IPS DF 6.9 (cell line): Measurements from ENCODE around the gene C16orf89.
A peak's percentile ranks its signal among the peaks of the same experiment; 100 is the strongest.

Experiments used
- DNase-seq: peaks from one replicate; pipeline ENCODE4 v3.0.0-alpha.2; 2013; ENCODE audit warnings: low read depth, low spot score
- H3K27ac ChIP-seq: one replicate; pipeline ENCODE4 v1.5.1; 2013; ENCODE audit warnings: low read length, control low read depth
- H3K27me3 ChIP-seq: 2 replicates; pipeline ENCODE4 v1.6.1; 2013; ENCODE audit warnings: mild to moderate bottlenecking, low read length; ENCODE audit not compliant: control insufficient read depth, insufficient read depth
- H3K36me3 ChIP-seq: 2 replicates; pipeline ENCODE4 v1.6.1; 2013; ENCODE audit warnings: low read length; ENCODE audit not compliant: control insufficient read depth, insufficient read depth
- H3K4me1 ChIP-seq: 2 replicates; pipeline ENCODE4 v1.6.1; 2013; ENCODE audit warnings: low read length; ENCODE audit not compliant: control insufficient read depth, insufficient read depth
- H3K4me3 ChIP-seq: 2 replicates; pipeline ENCODE4 v1.5.1; 2013; ENCODE audit warnings: mild to moderate bottlenecking, low read length
- H3K9me3 ChIP-seq: 2 replicates; pipeline ENCODE4 v1.6.1; 2013; ENCODE audit warnings: low read length, inconsistent platforms; ENCODE audit not compliant: control insufficient read depth, insufficient read depth
- WGBS: extraction: QIAGEN DNeasy Blood & Tissue Kit; methylation state at CpG from one replicate; pipeline ENCODE4 v1.1.7; 2013; ENCODE audit warnings: mixed read lengths, missing lambda C conversion rate; ENCODE audit not compliant: insufficient read length, insufficient coverage; 5-methylcytosine and 5-hydroxymethylcytosine counted together

The C16orf89 gene

DNA sequence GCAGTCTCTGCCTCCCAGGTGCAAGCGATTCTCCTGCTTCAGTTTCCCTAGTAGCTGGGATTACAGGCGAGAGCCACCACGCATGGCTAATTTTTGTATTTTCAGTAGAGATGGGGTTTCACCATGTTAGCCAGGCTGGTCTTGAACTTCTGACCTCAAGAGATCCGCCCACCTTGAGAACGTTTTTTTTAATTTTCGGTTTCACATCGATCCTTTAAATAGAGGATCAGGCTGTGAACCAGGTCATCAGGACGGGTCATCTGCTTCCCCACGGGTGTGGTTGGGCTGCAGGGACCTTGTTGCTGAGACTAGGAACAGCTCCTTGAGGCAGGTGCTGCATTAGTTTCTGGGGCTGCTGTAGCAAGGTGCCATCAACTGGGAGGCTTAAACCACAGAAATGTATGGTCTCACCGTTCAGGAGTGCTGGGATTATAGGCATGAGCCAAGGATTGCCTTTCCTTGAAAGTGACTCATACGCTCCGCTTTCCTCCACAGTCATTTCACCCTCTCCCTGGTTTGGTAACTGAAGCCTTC, 24.1 kb downstream of the C16orf89 start:
- no peak overlapping the region for H3K27ac ChIP-seq
- H3K4me3 ChIP-seq: no peak overlapping the region
- 0 out of 2 replicates have a peak, but pooled peaks cover under 1% of the 10 kb centered on the region for H3K4me1 ChIP-seq
- H3K36me3 ChIP-seq: no peaks in the 10 kb centered on the region
- no peak for DNase-seq
- no peaks in the 10 kb centered on the region for H3K9me3 ChIP-seq
- no peaks in the 10 kb centered on the region for H3K27me3 ChIP-seq
- no CpG with 5 or more reads among the region's 12 CpGs for WGBS

DNA sequence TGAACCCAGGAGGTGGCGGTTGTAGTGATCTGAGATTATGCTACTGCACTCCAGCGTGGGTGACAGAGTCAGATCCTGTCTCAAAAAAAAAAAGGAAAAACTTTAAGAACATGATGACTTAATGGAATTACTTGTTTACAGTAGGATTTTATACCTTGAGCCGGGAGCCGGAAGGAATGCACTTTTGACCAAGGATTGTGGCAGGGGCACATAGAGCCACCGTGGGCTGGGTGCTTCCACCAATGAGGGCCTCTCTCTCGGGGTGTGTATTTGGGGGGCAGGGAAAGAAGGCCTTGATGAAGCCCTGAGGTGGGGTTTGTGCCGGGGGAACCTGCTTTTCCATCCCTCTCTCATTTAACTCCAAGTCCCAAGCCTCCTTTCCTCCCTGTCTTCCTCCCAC, 25.3 kb downstream of the C16orf89 start:
- no CpG with 5 or more reads among the region's 7 CpGs for WGBS
- no peak for DNase-seq
- no peaks in the 10 kb centered on the region for H3K9me3 ChIP-seq
- no peak overlapping the region for H3K27ac ChIP-seq
- no peak overlapping the region for H3K4me3 ChIP-seq
- no peaks in the 10 kb centered on the region for H3K27me3 ChIP-seq
- 0 out of 2 replicates have a peak, but pooled peaks cover 2% of the 10 kb centered on the region for H3K4me1 ChIP-seq
- H3K36me3 ChIP-seq: no peaks in the 10 kb centered on the region

DNA sequence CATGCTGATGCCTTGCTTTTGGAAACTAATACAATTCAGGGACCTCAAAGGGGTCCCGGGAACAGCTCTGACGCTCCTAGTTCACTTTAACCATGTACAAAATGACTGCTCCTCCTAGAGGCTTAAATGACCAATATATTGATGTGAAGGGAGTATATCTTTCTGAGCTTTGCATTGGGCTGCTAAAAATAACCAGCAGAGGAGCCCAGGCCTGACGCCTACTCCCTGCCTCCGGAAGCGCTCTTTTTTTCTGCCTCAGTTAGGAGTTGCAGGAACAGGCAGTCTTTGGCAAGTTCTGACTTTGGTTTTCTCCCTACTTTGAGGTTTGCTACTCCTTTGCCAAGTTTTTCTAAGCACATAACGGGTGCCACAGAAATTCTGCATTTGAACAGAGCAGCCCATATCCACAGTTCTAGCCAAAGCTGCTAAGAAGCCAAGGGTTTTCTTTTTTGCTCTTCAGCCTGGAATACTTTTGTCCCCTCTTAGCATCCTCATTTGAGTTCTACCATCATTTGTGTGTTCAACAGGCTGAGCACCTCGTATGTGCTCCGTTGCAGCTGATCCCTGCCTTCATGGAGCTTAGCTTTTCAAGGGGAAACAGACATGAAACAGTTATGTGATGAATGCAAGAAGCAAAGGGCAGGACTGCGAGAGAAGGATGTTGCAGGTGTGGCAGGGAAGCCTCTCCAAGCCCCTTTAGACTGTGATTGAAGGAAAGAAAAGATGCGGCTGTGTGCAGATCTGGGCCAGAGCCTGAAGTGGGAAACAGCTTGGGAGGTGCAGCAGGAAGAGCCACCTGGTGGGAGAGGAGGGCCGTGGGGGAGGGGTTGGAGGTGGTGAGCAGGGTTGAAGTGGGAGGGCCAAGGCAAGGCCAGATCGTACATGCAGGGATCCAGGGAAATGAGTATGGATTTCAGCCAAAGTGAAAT, 29.3 kb downstream of the C16orf89 start:
- Histone ChIP-seq H3K36me3 (no peaks in the 10 kb centered on the region), H3K27ac (no peak overlapping the region), H3K27me3 (no peaks in the 10 kb centered on the region; the same call in 1 of the 2 replicates), H3K4me1 (peaks cover 2% of the 10 kb centered on the region; the same call in 1 of the 2 replicates), H3K9me3 (no peaks in the 10 kb centered on the region), H3K4me3 (no peak overlapping the region)
- no peak for DNase-seq
- WGBS: no CpG with 5 or more reads among the region's 12 CpGs

DNA sequence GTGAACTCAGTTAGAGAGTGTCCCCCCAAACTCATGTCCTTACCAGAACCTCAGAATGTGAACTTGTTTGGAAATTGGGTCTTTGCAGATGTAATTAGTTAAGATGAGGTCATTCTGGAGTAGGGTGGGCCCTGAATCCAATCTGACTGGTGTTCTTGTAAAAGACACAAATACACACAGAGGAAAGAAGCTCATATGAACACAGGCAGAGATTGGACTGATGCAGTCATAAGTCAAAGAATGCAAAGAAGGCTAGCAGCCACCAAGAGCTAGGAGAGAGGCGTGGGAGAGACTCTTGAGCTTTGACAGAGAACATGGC, 29.9 kb downstream of the C16orf89 start:
- whole genome bisulfite sequencing: no CpG with 5 or more reads among the region's 1 CpG

DNA sequence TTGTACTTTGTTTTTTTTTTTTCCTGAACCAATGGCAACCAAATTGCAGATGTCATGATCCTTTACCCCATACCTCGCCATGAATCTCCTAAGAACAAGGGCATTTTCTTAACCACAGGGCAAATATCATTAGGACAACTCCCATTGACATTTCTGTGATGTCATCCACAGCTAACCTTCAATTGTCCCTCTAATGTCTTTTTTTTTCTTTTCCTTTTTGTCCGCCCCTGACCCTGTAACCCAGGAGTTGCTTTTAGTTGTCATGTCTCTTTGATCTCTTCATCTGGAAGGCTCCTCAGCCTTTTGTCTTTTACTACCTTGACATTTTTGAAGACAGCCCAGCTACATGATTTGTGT, 31.6 kb downstream of the C16orf89 start:
- no peak overlapping the region for H3K27ac ChIP-seq
- no peaks in the 10 kb centered on the region for H3K9me3 ChIP-seq
- no peaks in the 10 kb centered on the region for H3K36me3 ChIP-seq
- WGBS: no CpG with 5 or more reads among the region's 2 CpGs
- no peaks in the 10 kb centered on the region; the same call in 1 of the 2 replicates for H3K27me3 ChIP-seq
- no peak for DNase-seq
- peak overlapping the region; percentile 92; the same call in 1 of the 2 replicates for H3K4me3 ChIP-seq
- peaks cover 2% of the 10 kb centered on the region; the same call in 1 of the 2 replicates for H3K4me1 ChIP-seq

More for the DNA sequence above, 29.9 kb downstream of the C16orf89 start:
- Histone ChIP-seq H3K27ac (no peak overlapping the region), H3K4me3 (no peak overlapping the region), H3K27me3 (no peaks in the 10 kb centered on the region; the same call in 1 of the 2 replicates), H3K9me3 (no peaks in the 10 kb centered on the region), H3K36me3 (no peaks in the 10 kb centered on the region), H3K4me1 (peaks cover 2% of the 10 kb centered on the region; the same call in 1 of the 2 replicates)
- no peak for DNase-seq

DNA sequence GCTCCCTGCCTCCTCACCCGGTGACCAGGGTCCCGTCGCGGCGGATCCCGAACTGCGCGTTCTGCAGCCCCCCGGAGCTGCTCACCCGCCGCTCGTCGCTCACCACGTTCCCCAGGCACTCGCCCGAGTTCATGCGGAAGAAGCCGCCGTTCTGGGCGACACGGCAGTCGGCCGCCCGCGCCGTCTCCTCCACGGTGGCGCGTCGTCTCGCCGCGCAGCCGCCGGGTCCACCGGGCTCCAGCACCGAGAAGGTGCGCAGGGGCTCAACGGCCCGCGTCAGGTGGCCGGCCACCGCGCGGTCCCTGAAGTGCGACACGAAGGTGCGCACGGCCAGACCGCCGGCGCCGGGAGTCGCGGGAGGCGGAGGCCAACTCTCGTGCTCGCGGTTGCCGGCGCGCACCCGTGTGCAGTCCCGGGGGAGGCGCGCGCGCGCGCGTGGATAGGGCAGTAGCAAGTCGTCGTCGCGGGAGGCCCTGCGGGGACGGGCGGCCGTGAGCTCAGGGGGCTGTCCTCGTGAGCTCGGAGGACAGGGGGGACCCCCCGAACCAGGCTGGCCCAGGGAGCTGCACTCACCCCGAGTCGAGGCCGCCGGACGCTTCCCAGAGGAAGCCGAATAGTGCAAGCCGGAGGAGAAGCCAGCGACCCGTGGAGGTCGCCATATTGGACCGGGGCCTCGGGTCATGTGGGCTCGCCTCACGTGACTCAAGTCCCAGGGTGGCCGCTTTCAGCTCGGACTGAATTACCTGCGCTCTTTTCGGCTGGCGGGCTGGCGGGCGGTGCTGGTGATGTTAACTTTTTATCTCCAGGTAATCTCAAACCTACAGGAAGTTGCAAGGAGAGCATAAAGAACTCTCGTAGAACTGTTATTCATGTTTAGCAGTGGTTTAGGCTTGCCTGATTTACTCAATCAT, 32.2 kb downstream of the C16orf89 start, which contains the start of gene NAGPA:
Gene NAGPA, minus strand, starts transcription at position 680 of the 911 bp plus-strand sequence. Its CDS starts 21 bp downstream, at position 659.
- peak; percentile 54 for DNase-seq
- Histone ChIP-seq H3K27ac (no peak within 1 kb of the TSS), H3K4me3 (peak within 1 kb of the TSS; percentile 92), H3K27me3 (no peaks in the 10 kb centered on the region; the same call in 1 of the 2 replicates), H3K9me3 (no peaks in the 10 kb centered on the region), H3K4me1 (peaks cover 2% of the 10 kb centered on the region; the same call in 1 of the 2 replicates), H3K36me3 (no peaks in the 10 kb centered on the region)
- no CpG with 5 or more reads among the region's 104 CpGs for WGBS

DNA sequence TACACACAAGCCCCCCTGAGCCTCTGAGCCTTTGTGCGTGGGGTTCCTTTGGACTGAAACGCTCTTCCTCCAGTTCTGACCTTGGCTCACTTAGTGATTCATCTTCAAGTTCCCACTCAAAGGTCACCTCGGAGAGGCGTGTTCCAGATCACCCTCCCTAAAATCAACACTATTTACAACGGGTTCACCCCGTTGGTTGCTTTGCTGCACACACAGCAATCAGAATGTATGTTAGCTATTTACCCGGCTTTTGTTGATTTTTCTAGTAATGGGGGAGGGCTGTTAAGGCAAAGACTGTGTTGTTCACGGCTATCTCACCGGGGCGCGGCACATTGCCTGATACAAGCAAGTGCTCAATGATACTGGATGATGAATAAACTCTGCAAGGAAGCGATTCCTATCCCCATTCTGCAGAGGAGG, 33.0 kb downstream of the C16orf89 start:
- no CpG with 5 or more reads among the region's 12 CpGs for WGBS
- Histone ChIP-seq H3K4me3 (peak overlapping the region; percentile 92; the same call in 1 of the 2 replicates), H3K9me3 (no peaks in the 10 kb centered on the region), H3K27me3 (no peaks in the 10 kb centered on the region; the same call in 1 of the 2 replicates), H3K27ac (no peak overlapping the region), H3K36me3 (no peaks in the 10 kb centered on the region), H3K4me1 (peaks cover 2% of the 10 kb centered on the region; the same call in 1 of the 2 replicates)
- DNase-seq: no peak

DNA sequence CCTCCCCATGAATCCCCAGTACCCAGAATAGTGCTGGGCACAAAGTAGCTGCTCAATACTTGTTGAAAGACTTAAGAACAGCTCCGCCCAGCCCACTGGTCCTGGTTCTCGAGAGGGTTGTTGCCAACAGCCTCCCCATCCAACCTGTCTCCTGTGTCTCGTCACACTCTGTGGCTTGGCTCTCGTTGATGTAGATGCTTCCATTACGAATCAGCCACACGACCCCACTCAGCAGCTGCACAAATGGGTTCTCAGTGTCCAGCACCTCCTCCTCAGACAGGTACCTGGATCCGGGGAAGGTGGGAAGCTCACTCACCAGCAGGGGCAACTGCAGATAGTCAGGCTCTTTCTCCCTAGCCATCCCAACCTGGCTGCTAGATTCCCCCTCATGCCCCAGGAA, 34.2 kb downstream of the C16orf89 start:
- Histone ChIP-seq H3K4me1 (peaks cover under 1% of the 10 kb centered on the region; the same call in 1 of the 2 replicates), H3K9me3 (no peaks in the 10 kb centered on the region), H3K36me3 (no peaks in the 10 kb centered on the region), H3K27me3 (no peaks in the 10 kb centered on the region; the same call in 1 of the 2 replicates), H3K27ac (no peak overlapping the region), H3K4me3 (no peak overlapping the region)
- DNase-seq: no peak
- WGBS: no CpG with 5 or more reads among the region's 7 CpGs

DNA sequence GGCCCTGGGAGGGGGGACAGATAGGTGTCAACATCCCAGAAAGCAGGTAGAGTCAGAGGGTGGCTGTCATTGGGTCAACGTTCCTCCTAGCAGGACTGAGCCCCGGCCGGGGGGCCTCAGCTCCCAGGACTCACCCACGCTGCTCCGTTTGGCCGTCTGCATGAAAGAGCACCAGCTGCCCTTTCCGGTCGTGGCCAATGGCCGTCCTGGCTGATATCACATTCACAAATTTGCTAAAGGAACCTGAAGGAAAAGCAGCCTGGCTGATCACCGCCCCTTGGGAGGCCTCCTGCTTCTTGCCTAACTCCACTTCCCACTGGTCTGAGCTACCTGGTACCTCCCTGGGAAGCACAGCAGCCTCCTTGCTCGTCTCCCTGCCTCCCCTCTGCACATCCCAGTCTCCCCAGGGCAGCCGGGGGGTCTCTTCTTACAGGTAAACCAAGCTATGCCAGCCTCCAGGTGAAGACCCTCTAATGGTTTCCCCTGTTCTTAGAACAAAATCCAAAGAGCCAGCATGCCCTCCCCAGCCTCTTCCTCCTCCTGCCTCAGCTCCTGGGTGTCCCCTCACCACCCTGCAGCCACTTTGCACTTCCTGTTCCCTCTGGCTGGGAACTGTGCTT, 35.4 kb downstream of the C16orf89 start:
- Histone ChIP-seq H3K4me1 (peaks cover 2% of the 10 kb centered on the region), H3K9me3 (no peaks in the 10 kb centered on the region), H3K36me3 (no peaks in the 10 kb centered on the region), H3K27ac (no peak overlapping the region), H3K27me3 (no peaks in the 10 kb centered on the region; the same call in 1 of the 2 replicates), H3K4me3 (no peak overlapping the region)
- DNase-seq: no peak
- no CpG with 5 or more reads among the region's 12 CpGs for WGBS
